GM12878 (cell line): ENCODE data around the gene F3. TPM values are rescaled to one million over a fixed set of nuclear protein-coding genes. Genes with fewer than 3 reads are reported as not detected.

ENCODE experiments used
- ATAC-seq: fragments of 200-7000 bp; cut with Tn5 transposase; 3 replicates; pipeline ENCODE4 v1.9.1; 2020; ENCODE audit warnings: mild to moderate bottlenecking, moderate library complexity
- BruUV-seq: library from RNA; stranded (reverse); fragments of 400-500 nt; replicated peaks from 2 replicates; lab custom pipeline; 2021; lab: Mats Ljungman, UMichigan
- CTCF ChIA-PET: fragments of 300-600 bp; sonication (Branson Sonifier 250); formaldehyde crosslinking; extraction: SDS; loops from one replicate; lab custom pipeline; 2021; ENCODE audit warnings: inconsistent platforms; lab: Yijun Ruan, JAX
- POLR2A ChIA-PET: fragments of 350-600 bp; formaldehyde crosslinking; extraction: SDS; loops from one replicate; lab custom pipeline; 2021; ENCODE audit warnings: inconsistent platforms; lab: Charles Lee
- RAD21 ChIA-PET: fragments of 300-600 bp; sonication (Branson Sonifier 250); formaldehyde crosslinking; loops from one replicate; lab custom pipeline; 2023; ENCODE audit warnings: antibody characterized with exemption; ENCODE audit not compliant: unreplicated experiment; lab: Charles Lee
- SMC1A ChIA-PET: fragments of 300-600 bp; sonication (Branson Sonifier 250); formaldehyde crosslinking; loops from one replicate; lab custom pipeline; 2023; ENCODE audit not compliant: unreplicated experiment, uncharacterized antibody; lab: Charles Lee
- DNase-seq: peaks from one replicate; pipeline ENCODE4 v3.0.0-alpha.2; 2011; ENCODE audit warnings: low read depth, low spot score
- FAIRE-seq: peaks from 3 replicates; lab custom pipeline; 2011; peaks lifted over from hg19 to GRCh38; lab: Jason Lieb, UNC
- H2AFZ ChIP-seq: 2 replicates; pipeline ENCODE4 v1.6.0; 2011; ENCODE audit warnings: low read depth, low read length, control low read depth; ENCODE audit not compliant: control insufficient read depth
- H3K27ac ChIP-seq: 2 replicates; pipeline ENCODE4 v1.5.1; 2011; ENCODE audit warnings: control low read depth; ENCODE audit not compliant: control insufficient read depth, insufficient read depth
- H3K27me3 ChIP-seq, 2 experiments: replicated peaks in 1 of 2; 2 replicates each; pipeline versions ENCODE4 v1.6.0 to v1.6.1; 2011; ENCODE audit warnings: low read length in 1 of 2; ENCODE audit not compliant: control insufficient read depth in 2 of 2, insufficient read depth in 2 of 2
- H3K36me3 ChIP-seq, 2 experiments: 2 replicates each; pipeline ENCODE4 v1.5.1; 2011; ENCODE audit warnings: low read length in 1 of 2; ENCODE audit not compliant: control insufficient read depth in 2 of 2, insufficient read depth in 2 of 2
- H3K4me1 ChIP-seq: 2 replicates; pipeline ENCODE4 v1.6.1; 2011; ENCODE audit warnings: mild to moderate bottlenecking, low read length, moderate library complexity, mixed read lengths; ENCODE audit not compliant: control insufficient read depth, insufficient read depth
- H3K4me2 ChIP-seq: 2 replicates; pipeline ENCODE4 v1.6.0; 2011; ENCODE audit warnings: control low read depth; ENCODE audit not compliant: control insufficient read depth, insufficient read depth
- H3K4me3 ChIP-seq: fragments of 200-600 bp; sonication (generic); 2 replicates; pipeline ENCODE4 v1.5.1; 2016
- H3K79me2 ChIP-seq: 2 replicates; pipeline ENCODE4 v1.6.0; 2011; ENCODE audit warnings: low read length; ENCODE audit not compliant: control insufficient read depth, insufficient read depth
- H3K9ac ChIP-seq: 2 replicates; pipeline ENCODE4 v1.8.0; 2011; ENCODE audit warnings: low read length, control low read depth, mixed read lengths; ENCODE audit not compliant: control insufficient read depth, insufficient read depth
- H3K9me3 ChIP-seq: replicated peaks from 3 replicates; pipeline ENCODE4 v1.5.1; 2011; ENCODE audit warnings: mild to moderate bottlenecking, low read length; ENCODE audit not compliant: control insufficient read depth, insufficient read depth
- H4K20me1 ChIP-seq: 2 replicates; pipeline ENCODE4 v1.6.0; 2011; ENCODE audit not compliant: control insufficient read depth, insufficient read depth
- ATF2 ChIP-seq: IDR thresholded peaks from 2 replicates; pipeline ENCODE4 v1.6.1; 2012; ENCODE audit warnings: low read length, inconsistent platforms
- CHD2 ChIP-seq: IDR thresholded peaks from 2 replicates; pipeline ENCODE4 v1.6.1; 2011; ENCODE audit warnings: low read depth, low read length, improper control_type of control experiment, borderline replicate concordance
- CREB1 ChIP-seq: IDR thresholded peaks from 2 replicates; pipeline ENCODE4 v1.6.1; 2012; ENCODE audit warnings: low read depth, mild to moderate bottlenecking, inconsistent platforms
- EED ChIP-seq: sonication (generic); IDR thresholded peaks from 2 replicates; pipeline ENCODE4 v1.6.1; 2016; ENCODE audit warnings: antibody characterized with exemption, low read depth
- GABPA ChIP-seq: IDR thresholded peaks from 2 replicates; pipeline ENCODE4 v1.6.1; 2014; ENCODE audit warnings: antibody characterized with exemption, low read depth, mild to moderate bottlenecking, inconsistent platforms
- RB1 ChIP-seq: fragments of 450-650 bp; formaldehyde crosslinking; IDR thresholded peaks from 2 replicates; pipeline ENCODE4 v1.6.1; 2017; ENCODE audit warnings: mild to moderate bottlenecking, borderline replicate concordance
- REST ChIP-seq: IDR thresholded peaks from 2 replicates; pipeline ENCODE4 v1.6.1; 2012; ENCODE audit warnings: mild to moderate bottlenecking, low read depth, low read length
- SP1 ChIP-seq: IDR thresholded peaks from one replicate; pipeline ENCODE4 v1.6.1; 2011; ENCODE audit warnings: low read depth, low read length
- STAT3 ChIP-seq: IDR thresholded peaks from 2 replicates; pipeline ENCODE4 v1.6.1; 2011; ENCODE audit warnings: low read depth, low read length, improper control_type of control experiment
- ZBED1 ChIP-seq: IDR thresholded peaks from 2 replicates; pipeline ENCODE4 v1.6.1; 2016; ENCODE audit warnings: borderline replicate concordance
- WGBS: methylation state at CpG from one replicate; pipeline ENCODE4 v1.1.6; 2016; ENCODE audit warnings: low lambda C conversion rate; ENCODE audit not compliant: insufficient replicate concordance, insufficient coverage; ENCODE audit errors: missing lambda C conversion rate; 5-methylcytosine and 5-hydroxymethylcytosine counted together
- in situ Hi-C: fragments of 300-500 bp; cut with MboI; formaldehyde crosslinking; loops from 9 replicates; pipeline ENCODE4 v1.14.3; 2018; ENCODE audit warnings: mixed read lengths
- intact Hi-C: fragments of 100-400 bp; cut with micrococcal nuclease; formaldehyde crosslinking; loops from one replicate; pipeline ENCODE4 v1.14.2; 2022; ENCODE audit not compliant: unreplicated experiment
- polyA plus RNA-seq, 11 experiments: library from polyadenylated mRNA; depleted of rRNA in 4 of 11; unstranded in 6 of 11; stranded (reverse) in 5 of 11; fragments of >200 nt; fragmentation: Nextera tagmentation in 4 of 11; fragmentation: Illumina TruSeq in 1 of 11; extraction: Ambion mirVana in 4 of 11; extraction: Trizol in 1 of 11; gene quantifications; 1 replicate in 1 of 11; 2 replicates in 10 of 11; pipeline versions ENCODE4 v1.2.1 to v1.2.3, GENCODE V29; 2011 to 2016; ENCODE audit warnings: inconsistent platforms in 2 of 11, missing spikeins in 2 of 11, low read depth in 1 of 11
- total RNA-seq, 4 experiments: library from RNA; depleted of rRNA in 3 of 4; stranded (reverse); fragments of >200 nt in 3 of 4; fragmentation: Illumina TruSeq in 1 of 4; extraction: Trizol in 1 of 4; gene quantifications; 2 replicates each; pipeline versions ENCODE4 v1.2.1 to v1.2.3, GENCODE V29; 2013 to 2021
- TF ChIP-seq, protein P1 (sequence below): IDR thresholded peaks from 2 replicates; pipeline ENCODE4 v1.6.1; 2011; ENCODE audit warnings: mild to moderate bottlenecking, low read depth, low read length, moderate library complexity; ENCODE audit not compliant: insufficient replicate concordance
- TF ChIP-seq, protein P2 (sequence below): fragments of 450-650 bp; IDR thresholded peaks from 2 replicates; pipeline ENCODE4 v1.6.1; 2016; ENCODE audit warnings: mild to moderate bottlenecking

The F3 gene
- total and polyA plus RNA-seq, 10 of the 15 experiments (the other 5 are each of a cell fraction or from before 2014, with no cell fraction given) = 0.18 to 0.33 TPM; not detected in 8

DNA sequence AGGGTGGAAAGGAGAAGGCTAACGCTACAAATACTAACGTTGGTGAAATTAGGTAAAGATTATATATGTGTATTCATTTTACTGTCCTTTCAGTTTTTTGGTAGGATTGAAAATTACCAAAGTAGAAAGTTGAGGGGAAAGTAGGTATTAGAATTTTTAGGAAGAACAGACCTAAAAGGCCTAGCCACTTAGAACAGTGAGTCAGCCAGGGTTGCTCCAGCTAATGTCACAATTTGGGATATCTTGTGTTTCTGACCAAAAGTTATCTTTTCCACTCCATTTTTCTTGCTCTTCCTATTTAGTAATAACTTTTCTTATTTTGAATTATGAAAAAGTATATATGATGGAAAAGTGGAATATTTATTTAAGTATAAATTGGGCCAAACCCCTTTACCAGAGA is 40.1 kb downstream of the F3 start:
- H3K27me3 ChIP-seq = no peaks in the 10 kb centered on the region

More for the DNA sequence above, 40.1 kb downstream of the F3 start:
- no peak for FAIRE-seq
- no peak for DNase-seq
- in situ Hi-C loops = no loop called here
- 100% methylated on average over 2 of the region's 2 CpGs for WGBS
- Histone ChIP-seq H3K4me2 (no peak overlapping the region), H3K4me3 (no peak overlapping the region), H3K4me1 (no peaks in the 10 kb centered on the region), H3K36me3 (peaks cover 0 to 7% of the 10 kb centered on the region in 2 experiments; a peak in 3 of 4 replicates), H3K9me3 (no peaks in the 10 kb centered on the region), H3K79me2 (no peaks in the 10 kb centered on the region), H3K9ac (no peak overlapping the region), H4K20me1 (no peaks in the 10 kb centered on the region), H3K27ac (no peak overlapping the region), H2AFZ (no peak overlapping the region)
- no peak for ATAC-seq
- intact Hi-C loops = no loop called here
- TF ChIP-seq REST (no peak), STAT3 (no peak), SP1 (no peak), CREB1 (no peak), RB1 (no peak), GABPA (no peak), ATF2 (no peak), ZBED1 (no peak), EED (no peak), CHD2 (no peak)
- TF ChIP-seq, protein P1, sequence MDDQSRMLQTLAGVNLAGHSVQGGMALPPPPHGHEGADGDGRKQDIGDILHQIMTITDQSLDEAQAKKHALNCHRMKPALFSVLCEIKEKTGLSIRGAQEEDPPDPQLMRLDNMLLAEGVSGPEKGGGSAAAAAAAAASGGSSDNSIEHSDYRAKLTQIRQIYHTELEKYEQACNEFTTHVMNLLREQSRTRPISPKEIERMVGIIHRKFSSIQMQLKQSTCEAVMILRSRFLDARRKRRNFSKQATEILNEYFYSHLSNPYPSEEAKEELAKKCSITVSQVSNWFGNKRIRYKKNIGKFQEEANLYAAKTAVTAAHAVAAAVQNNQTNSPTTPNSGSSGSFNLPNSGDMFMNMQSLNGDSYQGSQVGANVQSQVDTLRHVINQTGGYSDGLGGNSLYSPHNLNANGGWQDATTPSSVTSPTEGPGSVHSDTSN = no peak
- TF ChIP-seq, protein P2, sequence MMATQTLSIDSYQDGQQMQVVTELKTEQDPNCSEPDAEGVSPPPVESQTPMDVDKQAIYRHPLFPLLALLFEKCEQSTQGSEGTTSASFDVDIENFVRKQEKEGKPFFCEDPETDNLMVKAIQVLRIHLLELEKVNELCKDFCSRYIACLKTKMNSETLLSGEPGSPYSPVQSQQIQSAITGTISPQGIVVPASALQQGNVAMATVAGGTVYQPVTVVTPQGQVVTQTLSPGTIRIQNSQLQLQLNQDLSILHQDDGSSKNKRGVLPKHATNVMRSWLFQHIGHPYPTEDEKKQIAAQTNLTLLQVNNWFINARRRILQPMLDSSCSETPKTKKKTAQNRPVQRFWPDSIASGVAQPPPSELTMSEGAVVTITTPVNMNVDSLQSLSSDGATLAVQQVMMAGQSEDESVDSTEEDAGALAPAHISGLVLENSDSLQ = no peak
- ChIA-PET RAD21 (no interaction called here), CTCF (interaction anchor here (1.0 to 4.9 kb wide), 4 partner anchors 13 to 353 kb away, joined by 3 to 27 read pairs (median 14); no protein-coding TSS in a partner anchor), POLR2A (interaction anchor here (0.6 kb wide), 1 partner anchor 63 kb away, joined by 6 read pairs; no protein-coding TSS in a partner anchor), SMC1A (no interaction called here)
- no TSS peak for BruUV-seq
